ENCODE data around the gene GABRG3. TPM values are rescaled to one million over a fixed set of nuclear protein-coding genes. Genes with fewer than 3 reads are reported as not detected.

The GABRG3 gene
- total RNA-seq, 1 experiment from 2014 or later = 0.20 TPM

DNA sequence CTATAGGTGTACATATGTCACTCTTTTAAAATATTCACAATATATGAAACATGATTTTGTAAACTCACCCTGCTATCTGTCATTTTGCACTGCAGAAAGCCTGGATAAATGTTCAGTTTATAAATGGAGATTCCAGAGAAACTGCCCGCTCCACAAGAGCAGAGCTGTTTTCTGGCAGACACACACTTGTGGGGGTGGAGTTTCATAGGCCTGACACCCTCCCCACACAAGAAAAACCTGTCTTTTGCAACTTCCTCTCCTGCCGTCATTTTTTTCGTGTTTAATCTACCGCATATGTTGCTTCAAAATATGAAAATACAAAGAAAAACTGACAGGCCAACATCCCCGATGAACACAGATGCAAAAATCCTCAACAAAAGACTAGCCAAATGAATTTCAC lies 479.0 kb downstream of the GABRG3 start:
- no peak for DNase-seq (ENCODE audit: extremely low read depth, low read depth)

DNA sequence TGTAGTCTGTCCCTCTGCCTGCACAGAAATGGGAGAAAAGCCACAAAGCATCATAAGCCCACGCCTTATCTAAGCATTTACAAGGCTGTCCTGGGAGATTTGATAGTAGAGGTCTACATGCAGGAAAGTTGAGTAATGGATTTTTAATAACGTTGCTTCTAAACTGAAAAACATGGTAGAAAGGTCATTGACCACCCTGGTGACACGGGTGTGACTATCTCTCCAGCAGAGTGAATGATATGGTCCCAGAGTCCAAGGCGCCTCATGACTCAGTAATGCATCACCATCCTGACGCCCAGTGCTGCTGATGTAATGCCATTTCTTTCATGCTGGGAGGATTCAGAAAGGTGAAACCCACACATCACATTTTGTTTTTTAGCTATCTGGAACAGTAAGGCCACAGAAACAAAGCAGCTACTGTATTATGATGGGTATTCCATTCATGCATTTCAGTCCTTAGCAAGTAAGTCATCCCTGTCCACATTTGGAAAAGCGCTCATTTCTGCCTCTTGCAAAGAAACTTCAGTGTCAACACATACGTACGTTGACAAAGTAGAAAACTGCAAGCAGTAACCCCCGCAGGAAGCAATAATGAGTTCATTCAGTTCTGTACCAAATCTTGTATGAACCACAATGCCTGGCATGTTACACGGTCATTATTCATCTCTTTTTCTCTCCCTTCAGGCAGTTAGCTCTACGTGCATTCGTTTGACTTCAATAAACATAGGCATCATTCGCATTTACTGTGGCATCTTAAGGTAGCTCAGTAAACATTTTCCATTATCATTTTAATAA lies 483.5 kb downstream of the GABRG3 start:
- peak; percentile 93 for DNase-seq (ENCODE audit: extremely low read depth, low read depth)

GRCh38 chr15:27456807-27457206 lies 485.8 kb downstream of the GABRG3 start:
- DNase-seq (ENCODE audit: extremely low read depth, low read depth) = no peak

DNA sequence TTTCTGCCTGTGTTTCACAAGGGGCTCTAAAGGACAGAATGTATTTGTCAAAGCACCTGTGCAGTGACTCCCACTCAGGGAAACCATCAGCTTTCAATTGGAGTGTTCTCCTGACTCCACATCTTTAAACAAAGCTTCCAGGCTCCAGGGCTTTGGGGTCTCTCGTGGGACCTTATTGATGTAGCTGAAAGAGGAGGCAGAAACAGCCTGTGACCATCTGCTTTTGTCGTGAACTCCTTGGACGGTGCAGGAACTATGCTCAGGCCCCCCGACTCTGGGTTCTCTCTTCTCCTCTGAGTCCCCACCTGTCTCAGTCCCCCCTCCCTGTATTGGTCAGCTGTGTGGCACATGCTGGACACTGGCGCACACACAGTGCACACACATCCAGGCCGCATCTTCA lies 486.8 kb downstream of the GABRG3 start:
- DNase-seq (ENCODE audit: extremely low read depth, low read depth) = no peak

DNA sequence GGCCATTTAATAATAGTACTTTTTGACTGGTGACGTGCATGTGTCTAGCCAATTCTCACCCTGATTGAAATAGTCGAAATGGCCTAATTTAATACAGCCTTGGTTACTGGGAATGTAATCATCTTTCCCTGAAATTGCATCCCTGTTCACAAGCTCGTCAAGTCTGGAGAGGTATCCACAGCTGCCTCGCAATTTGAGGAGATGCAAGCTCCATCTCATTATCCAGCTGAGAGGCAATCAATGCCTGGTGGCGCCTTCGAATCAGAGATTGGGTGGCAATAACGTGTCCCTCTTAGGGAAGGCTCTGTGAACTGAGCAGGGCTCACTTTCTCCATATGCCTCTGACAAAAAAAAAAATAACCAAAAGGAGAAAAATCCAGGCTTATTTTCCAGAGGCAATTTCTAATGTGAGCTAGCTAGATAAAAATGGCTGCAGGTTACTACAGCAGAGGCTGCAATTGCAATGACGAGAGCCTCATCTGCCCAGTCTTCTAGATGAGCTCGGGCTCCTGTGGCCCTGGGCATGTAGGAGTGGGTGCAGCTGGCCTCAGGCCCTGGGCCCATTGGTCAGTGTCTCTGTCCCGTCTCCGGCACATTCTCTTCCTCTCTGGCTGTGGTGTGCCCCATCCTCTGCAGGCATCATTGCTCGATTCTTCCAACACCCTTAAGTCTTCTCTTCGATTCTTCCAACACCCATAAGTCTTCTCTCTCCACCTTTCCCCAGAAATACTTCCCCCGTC lies 487.5 kb downstream of the GABRG3 start:
- no peak for DNase-seq (ENCODE audit: extremely low read depth, low read depth)

GRCh38 chr15:27459836-27460235 lies 488.9 kb downstream of the GABRG3 start:
- DNase-seq (ENCODE audit: extremely low read depth, low read depth) = no peak

DNA sequence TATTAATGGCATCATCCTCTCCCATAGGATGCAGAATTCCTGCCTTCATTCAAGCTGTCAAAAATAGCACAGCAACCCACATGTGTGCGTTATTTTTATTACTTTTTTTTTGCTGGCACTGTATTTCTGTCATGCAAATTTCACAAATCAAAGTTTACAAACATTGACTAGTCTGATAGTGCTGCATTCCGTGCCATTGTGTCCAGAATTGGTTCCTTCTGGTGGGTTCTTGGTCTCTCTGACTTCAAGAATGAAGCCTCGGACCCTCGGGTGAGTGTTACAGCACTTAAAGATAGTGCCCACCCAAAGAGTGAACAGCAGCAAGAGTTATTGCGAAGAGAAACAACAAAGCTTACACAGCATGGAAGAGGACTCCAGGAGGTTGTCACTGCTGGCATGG lies 490.2 kb downstream of the GABRG3 start:
- DNase-seq (ENCODE audit: extremely low read depth, low read depth) = no peak

DNA sequence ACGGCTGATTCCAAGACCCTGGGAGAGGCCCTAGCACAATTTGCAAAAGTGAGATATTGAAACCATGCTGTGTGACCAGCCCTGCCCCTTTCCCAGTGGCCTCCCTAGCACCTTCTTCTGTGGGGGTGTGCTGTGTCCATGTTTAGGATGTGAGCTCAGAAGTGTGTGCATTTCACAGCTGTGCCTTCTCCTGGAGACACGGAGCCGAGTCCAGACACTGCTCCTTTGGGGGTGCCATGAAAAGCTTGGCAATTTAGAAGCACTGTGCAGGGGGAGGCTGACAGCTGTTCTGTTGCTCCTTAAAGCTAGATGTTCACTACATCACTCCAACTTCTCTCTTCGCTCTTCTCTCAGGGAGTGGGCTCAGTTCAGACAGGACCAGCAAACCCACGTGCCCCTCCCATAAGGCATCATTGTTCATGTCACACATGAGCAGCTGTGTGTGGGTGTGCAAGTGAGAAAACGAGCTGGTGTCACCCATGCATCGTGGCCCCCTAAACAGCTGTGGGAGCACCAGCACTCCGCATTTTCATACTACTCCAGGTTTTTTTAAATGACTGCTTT lies 492.6 kb downstream of the GABRG3 start:
- no peak for DNase-seq (ENCODE audit: extremely low read depth, low read depth)

DNA sequence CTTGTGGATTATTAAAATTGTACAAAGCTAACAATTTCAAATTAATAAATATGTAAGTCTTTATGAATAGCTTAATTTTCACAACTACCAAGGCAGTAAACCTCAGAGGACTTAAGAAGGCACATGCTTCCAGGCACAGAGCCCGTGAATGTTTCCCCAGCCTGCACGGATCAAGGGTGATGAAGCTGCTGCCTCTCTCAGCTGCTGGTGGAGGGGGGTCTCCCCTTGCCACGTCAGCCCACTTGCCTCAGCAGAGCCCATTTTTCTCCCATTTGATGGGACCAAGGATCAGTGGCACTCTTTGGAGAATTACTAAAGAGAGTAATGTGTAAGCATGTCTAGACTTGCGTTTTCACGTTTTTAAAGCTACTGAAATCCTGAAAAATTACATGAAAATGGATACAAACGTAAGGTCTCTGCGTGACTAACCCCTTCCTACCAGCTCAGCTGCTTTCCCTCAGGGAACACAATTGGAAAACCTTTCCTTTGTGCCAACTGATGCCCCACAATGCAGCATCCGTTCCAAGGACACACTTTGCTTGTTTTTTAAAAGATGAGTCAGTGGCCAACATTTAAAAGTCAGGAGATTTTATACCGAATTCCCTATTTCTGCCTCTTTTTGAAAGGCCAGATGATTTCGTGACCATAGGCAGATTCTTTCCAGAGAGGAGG lies 494.1 kb downstream of the GABRG3 start:
- no peak for DNase-seq (ENCODE audit: extremely low read depth, low read depth)

DNA sequence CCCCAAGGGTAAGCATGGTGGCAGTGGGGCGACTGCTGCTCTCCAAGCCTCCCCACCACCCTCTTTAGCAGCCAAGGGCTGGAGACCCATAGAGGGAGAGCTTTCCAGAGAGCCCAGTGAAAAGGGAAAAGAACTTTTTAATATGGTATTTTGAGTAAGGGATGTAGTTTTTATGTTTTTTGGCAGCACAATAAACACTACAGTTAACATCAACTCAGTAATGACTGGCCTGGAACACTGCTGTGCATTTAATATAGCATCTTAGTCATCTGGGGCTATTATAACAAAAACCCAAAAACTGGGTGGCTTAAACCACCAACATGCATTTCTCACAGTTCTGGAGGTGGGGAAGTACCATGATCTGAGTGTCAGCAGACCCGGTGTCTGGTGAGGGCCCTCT lies 495.8 kb downstream of the GABRG3 start:
- no peak for DNase-seq (ENCODE audit: extremely low read depth, low read depth)

- DNase-seq (ENCODE audit: extremely low read depth, low read depth) = no peak
Observed at GRCh38 chr15:27468151-27468591, 497.2 kb downstream of the GABRG3 start.

DNA sequence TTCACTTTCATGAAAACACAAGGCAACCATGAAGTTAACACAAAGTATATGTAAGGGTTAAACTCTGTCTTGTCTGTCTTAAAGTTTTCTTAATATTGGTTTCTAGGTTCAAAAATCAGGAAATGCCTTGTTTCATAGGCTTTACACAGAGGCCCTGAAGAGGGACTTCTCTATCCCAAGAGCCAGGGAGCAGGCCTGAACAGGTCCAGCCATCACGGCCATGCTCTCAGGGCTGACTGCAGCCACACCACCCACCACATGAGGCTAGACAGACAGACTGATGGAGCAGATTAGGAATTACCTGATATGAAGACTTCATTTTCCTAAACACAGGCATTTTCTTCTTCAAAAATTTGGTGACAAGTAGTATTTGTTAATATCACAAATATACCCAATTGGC lies 502.9 kb downstream of the GABRG3 start:
- no peak for DNase-seq (ENCODE audit: extremely low read depth, low read depth)

GRCh38 chr15:27475395-27475794 lies 504.4 kb downstream of the GABRG3 start:
- no peak for DNase-seq (ENCODE audit: extremely low read depth, low read depth)

DNA sequence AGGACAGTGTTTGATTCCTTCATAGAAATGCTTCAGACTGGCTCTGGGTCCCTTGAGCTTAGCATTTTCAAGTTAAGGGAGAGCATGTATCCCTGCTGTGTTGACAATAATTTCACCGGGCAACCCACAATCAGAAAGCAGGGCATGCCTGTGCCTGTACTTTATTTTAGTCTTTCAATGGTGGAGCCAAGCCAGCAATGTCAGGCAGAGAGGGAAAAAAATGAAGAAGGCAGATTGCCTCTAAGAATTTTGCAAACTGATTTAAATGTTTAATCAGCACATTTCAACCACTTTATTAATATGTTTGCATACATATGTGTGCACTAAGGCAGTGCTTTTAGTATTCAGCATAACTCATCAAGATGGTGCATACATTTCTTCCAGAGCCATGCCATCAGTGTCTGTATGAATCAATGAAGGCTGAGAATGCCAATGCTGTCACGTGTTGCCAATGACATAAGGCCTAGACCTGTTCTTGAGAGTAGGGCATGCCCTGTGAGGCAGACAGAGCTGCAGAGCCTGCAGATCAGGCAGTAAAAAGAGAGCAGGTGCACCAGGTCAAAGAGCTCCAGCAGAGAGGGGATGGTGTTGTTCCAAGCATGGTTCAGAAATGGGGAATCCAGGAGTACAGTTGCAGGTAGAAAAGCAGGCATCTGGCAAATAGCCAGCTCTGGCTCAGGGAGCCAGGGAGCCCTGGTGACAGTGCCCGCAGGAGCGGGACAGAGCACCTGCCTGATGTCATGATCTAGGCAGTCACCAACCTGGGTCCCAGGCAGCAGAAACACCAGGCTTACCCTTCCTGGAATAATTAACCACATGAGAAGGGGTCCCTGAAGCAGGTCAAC lies 508.5 kb downstream of the GABRG3 start:
- no peak for DNase-seq (ENCODE audit: extremely low read depth, low read depth)

DNA sequence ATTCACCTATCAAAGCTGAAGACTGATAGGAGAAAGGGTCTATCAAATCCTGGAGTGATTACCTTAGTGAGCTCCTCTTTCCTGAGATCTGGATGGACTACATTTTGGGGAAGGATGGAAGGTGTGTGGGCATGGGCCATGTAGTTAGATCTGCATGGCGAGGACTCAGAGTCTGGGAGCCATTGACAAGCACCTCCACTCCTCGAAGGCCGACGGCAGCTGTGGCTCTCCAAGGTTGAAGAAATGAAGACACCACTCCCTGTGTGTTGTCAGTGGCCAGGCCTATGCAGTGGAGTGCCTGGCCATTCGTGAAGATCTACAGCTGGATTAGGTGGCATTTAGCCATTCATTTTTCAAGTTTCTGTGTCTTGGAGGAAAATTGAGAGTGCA lies 509.2 kb downstream of the GABRG3 start:
- DNase-seq (ENCODE audit: extremely low read depth, low read depth) = no peak

GRCh38 chr15:27480642-27481041 lies 509.7 kb downstream of the GABRG3 start:
- DNase-seq (ENCODE audit: extremely low read depth, low read depth) = no peak

DNA sequence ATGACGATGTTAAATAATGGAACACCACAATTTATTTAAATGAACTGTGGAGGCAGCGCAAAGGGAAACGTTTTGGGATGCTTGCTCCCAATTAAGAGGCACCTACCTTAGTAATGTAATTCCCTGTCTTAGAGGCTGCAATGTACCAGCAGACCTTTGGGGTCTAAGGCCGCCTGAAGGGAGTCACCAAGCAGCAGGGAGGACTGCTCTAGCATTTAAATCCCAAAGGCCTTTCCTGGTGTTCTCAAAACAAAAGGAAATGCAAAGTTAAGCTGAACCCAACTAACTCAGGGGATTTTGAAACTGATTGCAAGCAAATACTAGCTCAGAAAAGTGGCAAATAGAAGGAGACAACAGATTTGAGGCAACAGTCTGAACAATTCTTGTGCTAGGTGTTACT lies 510.8 kb downstream of the GABRG3 start:
- DNase-seq (ENCODE audit: extremely low read depth, low read depth) = no peak

- DNase-seq (ENCODE audit: extremely low read depth, low read depth) = no peak
Observed at GRCh38 chr15:27482287-27482686, 511.3 kb downstream of the GABRG3 start.

GRCh38 chr15:27483124-27483523 lies 512.1 kb downstream of the GABRG3 start:
- no peak for DNase-seq (ENCODE audit: extremely low read depth, low read depth)

DNA sequence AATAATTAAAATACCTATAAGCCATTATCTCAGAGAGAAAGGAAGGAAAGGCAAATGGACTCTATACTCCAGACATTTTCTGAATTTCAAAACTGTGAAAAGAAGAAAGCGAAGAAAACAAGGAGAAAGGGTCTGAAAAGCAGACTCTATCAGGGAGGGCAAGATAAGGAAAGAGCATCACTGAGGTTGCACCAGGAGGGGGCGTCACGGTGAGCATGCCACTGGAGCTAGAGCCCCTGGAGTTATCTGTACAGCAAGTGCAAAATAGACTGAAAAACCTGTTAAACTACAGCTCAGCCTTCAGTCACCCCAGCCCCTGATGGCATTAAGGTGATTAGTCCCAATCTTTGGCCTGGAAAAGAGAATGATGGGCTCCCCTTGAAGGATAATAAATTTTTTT lies 514.3 kb downstream of the GABRG3 start:
- no peak for DNase-seq (ENCODE audit: extremely low read depth, low read depth)
